H9 (cell line): Measurements from ENCODE around the gene ZNF865. TPM values are rescaled to one million over a fixed set of nuclear protein-coding genes. Genes with fewer than 3 reads are reported as not detected.

Source experiments
- DNase-seq: peaks from one replicate; pipeline ENCODE4 v3.0.0-alpha.2; 2017
- H2AFZ ChIP-seq: one replicate; pipeline ENCODE4 v1.6.1; 2013; ENCODE audit warnings: mild to moderate bottlenecking, low read length, control low read depth, moderate library complexity
- H2AK5ac ChIP-seq: 2 replicates; pipeline ENCODE4 v1.6.1; 2013; ENCODE audit warnings: low read length, control low read depth, mixed read lengths; ENCODE audit not compliant: insufficient read length
- H2BK120ac ChIP-seq: one replicate; pipeline ENCODE4 v1.6.1; 2013; ENCODE audit warnings: low read depth, mild to moderate bottlenecking, low read length, control low read depth, inconsistent platforms; ENCODE audit not compliant: poor library complexity, severe bottlenecking
- H2BK12ac ChIP-seq: 2 replicates; pipeline ENCODE4 v1.6.1; 2013; ENCODE audit warnings: low read length, control low read depth, mixed read lengths, low read depth; ENCODE audit not compliant: insufficient read length
- H2BK15ac ChIP-seq: 2 replicates; pipeline ENCODE4 v1.6.1; 2013; ENCODE audit warnings: low read depth, low read length, control low read depth
- H2BK20ac ChIP-seq: one replicate; pipeline ENCODE4 v1.6.1; 2013; ENCODE audit warnings: low read depth, mild to moderate bottlenecking, low read length, control low read depth, inconsistent platforms; ENCODE audit not compliant: poor library complexity, severe bottlenecking
- H2BK5ac ChIP-seq: 2 replicates; pipeline ENCODE4 v1.6.1; 2013; ENCODE audit warnings: low read length, control low read depth, mixed read lengths; ENCODE audit not compliant: insufficient read length
- H3K14ac ChIP-seq: 2 replicates; pipeline ENCODE4 v1.6.1; 2013; ENCODE audit warnings: low read length, control low read depth; ENCODE audit not compliant: insufficient read depth
- H3K18ac ChIP-seq: 2 replicates; pipeline ENCODE4 v1.6.1; 2013; ENCODE audit warnings: low read depth, mild to moderate bottlenecking, mixed read lengths, low read length, control low read depth; ENCODE audit not compliant: insufficient read length
- H3K23ac ChIP-seq: 2 replicates; pipeline ENCODE4 v1.6.1; 2013; ENCODE audit warnings: low read length, control low read depth, mixed read lengths, low read depth; ENCODE audit not compliant: insufficient read length
- H3K23me2 ChIP-seq: 2 replicates; pipeline ENCODE4 v1.6.1; 2013; ENCODE audit warnings: low read depth, mild to moderate bottlenecking, mixed read lengths, low read length, control low read depth; ENCODE audit not compliant: insufficient read length, poor library complexity, severe bottlenecking
- H3K27ac ChIP-seq: 2 replicates; pipeline ENCODE4 v1.5.1; 2013; ENCODE audit warnings: low read length, control low read depth, mixed read lengths, low read depth; ENCODE audit not compliant: insufficient read length
- H3K27me3 ChIP-seq: 2 replicates; pipeline ENCODE4 v1.6.1; 2013; ENCODE audit warnings: low read length, control low read depth, inconsistent platforms; ENCODE audit not compliant: insufficient read depth
- H3K4ac ChIP-seq: 2 replicates; pipeline ENCODE4 v1.6.1; 2013; ENCODE audit warnings: low read depth, mild to moderate bottlenecking, control low read depth, inconsistent platforms, low read length, moderate library complexity
- H3K4me1 ChIP-seq: 2 replicates; pipeline ENCODE4 v1.6.1; 2013; ENCODE audit warnings: low read length, control low read depth, inconsistent platforms; ENCODE audit not compliant: insufficient read depth
- H3K4me2 ChIP-seq: 2 replicates; pipeline ENCODE4 v1.6.1; 2013; ENCODE audit warnings: low read length, control low read depth, mixed read lengths; ENCODE audit not compliant: insufficient read length, insufficient read depth
- H3K56ac ChIP-seq: 2 replicates; pipeline ENCODE4 v1.6.1; 2013; ENCODE audit warnings: low read depth, mild to moderate bottlenecking, mixed read lengths, low read length, control low read depth; ENCODE audit not compliant: insufficient read length
- H3K79me1 ChIP-seq: 2 replicates; pipeline ENCODE4 v1.6.1; 2013; ENCODE audit warnings: low read depth, mild to moderate bottlenecking, moderate library complexity, low read length, control low read depth, inconsistent platforms; ENCODE audit not compliant: insufficient read depth, poor library complexity, severe bottlenecking
- H3K79me2 ChIP-seq: 2 replicates; pipeline ENCODE4 v1.6.1; 2013; ENCODE audit warnings: low read length, control low read depth, inconsistent platforms; ENCODE audit not compliant: insufficient read depth
- H3K9ac ChIP-seq: 2 replicates; pipeline ENCODE4 v1.6.1; 2013; ENCODE audit warnings: low read length, control low read depth, mixed read lengths; ENCODE audit not compliant: insufficient read length; ENCODE audit errors: extremely low read depth
- H3K9me3 ChIP-seq: one replicate; pipeline ENCODE4 v1.6.1; 2013; ENCODE audit warnings: low read depth, low read length, inconsistent platforms; ENCODE audit not compliant: control insufficient read depth
- H3T11ph ChIP-seq: one replicate; pipeline ENCODE4 v1.6.1; 2013; ENCODE audit warnings: mild to moderate bottlenecking, low read length, control low read depth, inconsistent platforms
- H4K20me1 ChIP-seq: one replicate; pipeline ENCODE4 v1.6.1; 2013; ENCODE audit not compliant: control insufficient read depth, insufficient read length, insufficient read depth
- H4K5ac ChIP-seq: 2 replicates; pipeline ENCODE4 v1.6.1; 2013; ENCODE audit warnings: low read depth, mild to moderate bottlenecking, mixed read lengths, low read length, control low read depth; ENCODE audit not compliant: insufficient read length
- H4K8ac ChIP-seq: replicated peaks from 2 replicates; pipeline ENCODE4 v1.6.1; 2013; ENCODE audit warnings: low read length, control low read depth, mixed read lengths, low read depth; ENCODE audit not compliant: insufficient read length
- H4K91ac ChIP-seq: 2 replicates; pipeline ENCODE4 v1.6.1; 2013; ENCODE audit warnings: low read depth, mild to moderate bottlenecking, moderate library complexity, mixed read lengths, low read length, control low read depth; ENCODE audit not compliant: insufficient read length
- H3K27ac Mint-ChIP-seq, 3 experiments: 2 replicates in 2 of 3; 3 replicates in 1 of 3; pipeline ENCODE4 v1.8.0; 2020 to 2021; ENCODE audit warnings: mixed read lengths in 3 of 3, mild to moderate bottlenecking in 1 of 3, moderate library complexity in 1 of 3
- H3K27me3 Mint-ChIP-seq: 2 replicates; pipeline ENCODE4 v1.8.0; 2021; ENCODE audit warnings: low read depth, mild to moderate bottlenecking, moderate library complexity, mixed read lengths
- H3K36me3 Mint-ChIP-seq, 3 experiments: 2 replicates in 2 of 3; 3 replicates in 1 of 3; pipeline ENCODE4 v1.8.0; 2020 to 2021; ENCODE audit warnings: low read depth in 3 of 3, mixed read lengths in 3 of 3; ENCODE audit not compliant: insufficient read depth in 1 of 3
- H3K4me1 Mint-ChIP-seq, 2 experiments: 2 replicates each; pipeline ENCODE4 v1.8.0; 2020; ENCODE audit warnings: mixed read lengths in 2 of 2
- H3K4me3 Mint-ChIP-seq, 2 experiments: 2 replicates in 1 of 2; 3 replicates in 1 of 2; pipeline ENCODE4 v1.8.0; 2020 to 2021; ENCODE audit warnings: mild to moderate bottlenecking in 2 of 2, mixed read lengths in 2 of 2, moderate library complexity in 1 of 2
- H3K9me3 Mint-ChIP-seq, 2 experiments: 2 replicates in 1 of 2; 3 replicates in 1 of 2; pipeline ENCODE4 v1.8.0; 2020; ENCODE audit warnings: mild to moderate bottlenecking in 2 of 2, mixed read lengths in 2 of 2, moderate library complexity in 1 of 2
- CTCF ChIP-seq: fragments of 200-600 bp; sonication (generic); conservative IDR thresholded peaks from 3 replicates; pipeline ENCODE4 v1.8.0; 2021; ENCODE audit warnings: antibody characterized with exemption, mild to moderate bottlenecking
- WGBS: extraction: QIAGEN DNeasy Blood & Tissue Kit; methylation state at CpG from one replicate; pipeline ENCODE4 v1.1.7; 2013; ENCODE audit warnings: missing lambda C conversion rate, low lambda C conversion rate, mixed read lengths; ENCODE audit not compliant: insufficient read length; ENCODE audit errors: extremely low coverage; 5-methylcytosine and 5-hydroxymethylcytosine counted together
- total RNA-seq: library from RNA; stranded (reverse); gene quantifications from 2 replicates; pipeline ENCODE4 v1.2.1, GENCODE V29; 2021

The ZNF865 gene
- total RNA-seq, 1 experiment from 2014 or later, result 14.3 TPM

- H3K4me2 ChIP-seq, result peak overlapping the region; percentile 23
- H3K4me1 ChIP-seq, result peaks cover 2% of the 10 kb centered on the region; the same call in 1 of the 2 replicates
- Mint-ChIP-seq H3K27ac (peak overlapping the region in 1 of 3 experiments; percentile 86; a peak in 1 of 7 replicates), H3K27me3 (no peaks in the 10 kb centered on the region), H3K36me3 (peaks cover 28 to 32% (median 32%) of the 10 kb centered on the region in 3 experiments; a peak in 6 of 7 replicates), H3K4me1 (peaks cover 19 to 29% of the 10 kb centered on the region in 2 experiments), H3K4me3 (peak overlapping the region in 1 of 2 experiments; percentile 61; a peak in 2 of 5 replicates), H3K9me3 (peaks cover 0 to 2% of the 10 kb centered on the region in 2 experiments; a peak in 1 of 5 replicates)
- H3K14ac ChIP-seq, result no peak overlapping the region
- no peaks in the 10 kb centered on the region for H3K23me2 ChIP-seq
- no peak for TF ChIP-seq CTCF
- no peak overlapping the region for H2AFZ ChIP-seq
- no peak overlapping the region for H4K91ac ChIP-seq
- no peak overlapping the region for H2BK15ac ChIP-seq
- H3K79me2 ChIP-seq, result no peaks in the 10 kb centered on the region
- no peak overlapping the region for H3K9ac ChIP-seq
- no peak overlapping the region for H2BK12ac ChIP-seq
- peak; percentile 39 for DNase-seq
- H3K27me3 ChIP-seq, result no peaks in the 10 kb centered on the region
- H4K20me1 ChIP-seq, result no peaks in the 10 kb centered on the region
- H3K79me1 ChIP-seq, result no peaks in the 10 kb centered on the region
- no peak overlapping the region for H3T11ph ChIP-seq
- H3K18ac ChIP-seq, result no peak overlapping the region
- no peak overlapping the region for H3K56ac ChIP-seq
- H2BK5ac ChIP-seq, result no peak overlapping the region
- no peak overlapping the region for H3K27ac ChIP-seq
- no peak overlapping the region for H3K4ac ChIP-seq
- no peaks in the 10 kb centered on the region for H3K9me3 ChIP-seq
- no peak overlapping the region for H2BK120ac ChIP-seq
- H2BK20ac ChIP-seq, result no peak overlapping the region
- no peak overlapping the region for H4K8ac ChIP-seq
- no peak overlapping the region for H4K5ac ChIP-seq
- no peak overlapping the region for H3K23ac ChIP-seq
- H2AK5ac ChIP-seq, result no peak overlapping the region
- WGBS, result no CpG with 5 or more reads among the region's 30 CpGs
Measured at GRCh38 chr19:55597501-55597921, 7.9 kb upstream of the ZNF865 start.
